ENCODE data around the gene CD4. TPM values are rescaled to one million over a fixed set of nuclear protein-coding genes. Genes with fewer than 3 reads are reported as not detected.
A peak's percentile ranks its signal among the peaks of the same experiment; 100 is the strongest.

The CD4 gene
- total and polyA plus RNA-seq, 10 of the 15 experiments (the other 5 are each of a cell fraction or from before 2014, with no cell fraction given), result 0.24 to 1.6 (median 0.69) TPM

DNA sequence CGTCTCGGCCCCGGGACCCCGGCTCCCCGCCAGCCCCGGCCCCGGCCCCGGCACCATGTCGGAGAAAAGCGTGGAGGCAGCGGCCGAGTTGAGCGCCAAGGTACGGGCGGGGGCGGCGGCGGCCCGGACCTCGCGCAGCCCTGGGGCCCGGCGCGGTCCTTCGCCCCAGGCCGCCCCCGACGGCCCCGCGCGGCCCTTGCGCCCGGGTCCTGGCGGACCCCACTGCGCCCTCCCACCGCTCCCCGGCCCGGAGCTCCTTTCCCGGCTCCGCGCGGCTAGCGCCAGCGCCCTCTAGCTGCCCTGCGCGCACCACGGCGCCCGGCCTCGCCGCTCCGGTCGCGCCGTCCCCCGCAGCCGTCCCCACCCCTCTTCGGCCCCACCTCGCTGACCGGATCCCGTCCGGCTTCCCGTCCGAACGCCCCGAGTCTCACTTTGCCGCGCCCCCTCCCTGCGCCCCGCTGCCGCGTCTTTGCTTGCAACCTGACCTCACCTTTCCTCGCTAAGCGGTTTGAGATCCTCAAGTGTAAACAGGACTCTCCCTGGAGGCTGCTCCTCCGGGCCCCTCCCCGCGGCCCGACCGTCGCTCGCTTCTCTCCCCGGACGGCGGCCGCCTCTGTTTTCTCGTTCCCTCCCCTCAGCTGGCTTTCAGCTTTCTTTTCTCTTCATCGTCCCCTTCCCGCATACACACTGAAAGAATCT is 22.5 kb upstream of the CD4 start (continued):
- TF ChIP-seq, protein P1, sequence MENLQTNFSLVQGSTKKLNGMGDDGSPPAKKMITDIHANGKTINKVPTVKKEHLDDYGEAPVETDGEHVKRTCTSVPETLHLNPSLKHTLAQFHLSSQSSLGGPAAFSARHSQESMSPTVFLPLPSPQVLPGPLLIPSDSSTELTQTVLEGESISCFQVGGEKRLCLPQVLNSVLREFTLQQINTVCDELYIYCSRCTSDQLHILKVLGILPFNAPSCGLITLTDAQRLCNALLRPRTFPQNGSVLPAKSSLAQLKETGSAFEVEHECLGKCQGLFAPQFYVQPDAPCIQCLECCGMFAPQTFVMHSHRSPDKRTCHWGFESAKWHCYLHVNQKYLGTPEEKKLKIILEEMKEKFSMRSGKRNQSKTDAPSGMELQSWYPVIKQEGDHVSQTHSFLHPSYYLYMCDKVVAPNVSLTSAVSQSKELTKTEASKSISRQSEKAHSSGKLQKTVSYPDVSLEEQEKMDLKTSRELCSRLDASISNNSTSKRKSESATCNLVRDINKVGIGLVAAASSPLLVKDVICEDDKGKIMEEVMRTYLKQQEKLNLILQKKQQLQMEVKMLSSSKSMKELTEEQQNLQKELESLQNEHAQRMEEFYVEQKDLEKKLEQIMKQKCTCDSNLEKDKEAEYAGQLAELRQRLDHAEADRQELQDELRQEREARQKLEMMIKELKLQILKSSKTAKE (IDR thresholded peaks at IDR 0.05; ENCODE audit: low read depth, poor library complexity, severe bottlenecking), result no peak
- TF ChIP-seq MYC (IDR thresholded peaks at IDR 0.05; ENCODE audit: insufficient read depth, insufficient read length, insufficient replicate concordance, low read length, severe bottlenecking) (no peak), SP1 (IDR thresholded peaks at IDR 0.05; ENCODE audit: low read depth, low read length) (no peak), POLR2A (IDR thresholded peaks at IDR 0.05; ENCODE audit: low read depth, low read length) (peak; percentile 10), SIN3A (IDR thresholded peaks at IDR 0.05; ENCODE audit: low read depth, low read length) (0 out of 2 replicates have a peak, but pooled peaks have one; percentile 30), DPF2 (IDR thresholded peaks at IDR 0.05) (peak; percentile 71; the same call in 1 of the 2 replicates), LARP7 (IDR thresholded peaks at IDR 0.05) (peak; percentile 73; the same call in 1 of the 2 replicates), IKZF1 (conservative IDR thresholded peaks at IDR 0.05) (peak; percentile 94), BACH1 (IDR thresholded peaks at IDR 0.05; ENCODE audit: borderline replicate concordance) (0 out of 2 replicates have a peak, but pooled peaks have one; percentile 46), MXI1 (IDR thresholded peaks at IDR 0.05; ENCODE audit: low read depth, low read length) (peak; percentile 51; the same call in 1 of the 2 replicates), SREBF2 (IDR thresholded peaks at IDR 0.05; ENCODE audit: low read length) (no peak), SREBF1 (IDR thresholded peaks at IDR 0.05; ENCODE audit: low read length) (no peak), RB1 (IDR thresholded peaks at IDR 0.05; ENCODE audit: borderline replicate concordance) (peak; percentile 53; the same call in 1 of the 2 replicates), SMARCA5 (IDR thresholded peaks at IDR 0.05) (peak; percentile 98)
- TF ChIP-seq, protein P2, sequence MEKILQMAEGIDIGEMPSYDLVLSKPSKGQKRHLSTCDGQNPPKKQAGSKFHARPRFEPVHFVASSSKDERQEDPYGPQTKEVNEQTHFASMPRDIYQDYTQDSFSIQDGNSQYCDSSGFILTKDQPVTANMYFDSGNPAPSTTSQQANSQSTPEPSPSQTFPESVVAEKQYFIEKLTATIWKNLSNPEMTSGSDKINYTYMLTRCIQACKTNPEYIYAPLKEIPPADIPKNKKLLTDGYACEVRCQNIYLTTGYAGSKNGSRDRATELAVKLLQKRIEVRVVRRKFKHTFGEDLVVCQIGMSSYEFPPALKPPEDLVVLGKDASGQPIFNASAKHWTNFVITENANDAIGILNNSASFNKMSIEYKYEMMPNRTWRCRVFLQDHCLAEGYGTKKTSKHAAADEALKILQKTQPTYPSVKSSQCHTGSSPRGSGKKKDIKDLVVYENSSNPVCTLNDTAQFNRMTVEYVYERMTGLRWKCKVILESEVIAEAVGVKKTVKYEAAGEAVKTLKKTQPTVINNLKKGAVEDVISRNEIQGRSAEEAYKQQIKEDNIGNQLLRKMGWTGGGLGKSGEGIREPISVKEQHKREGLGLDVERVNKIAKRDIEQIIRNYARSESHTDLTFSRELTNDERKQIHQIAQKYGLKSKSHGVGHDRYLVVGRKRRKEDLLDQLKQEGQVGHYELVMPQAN (conservative IDR thresholded peaks at IDR 0.05), result peak; percentile 73; the same call in 1 of the 2 replicates
- TF ChIP-seq, protein P3, sequence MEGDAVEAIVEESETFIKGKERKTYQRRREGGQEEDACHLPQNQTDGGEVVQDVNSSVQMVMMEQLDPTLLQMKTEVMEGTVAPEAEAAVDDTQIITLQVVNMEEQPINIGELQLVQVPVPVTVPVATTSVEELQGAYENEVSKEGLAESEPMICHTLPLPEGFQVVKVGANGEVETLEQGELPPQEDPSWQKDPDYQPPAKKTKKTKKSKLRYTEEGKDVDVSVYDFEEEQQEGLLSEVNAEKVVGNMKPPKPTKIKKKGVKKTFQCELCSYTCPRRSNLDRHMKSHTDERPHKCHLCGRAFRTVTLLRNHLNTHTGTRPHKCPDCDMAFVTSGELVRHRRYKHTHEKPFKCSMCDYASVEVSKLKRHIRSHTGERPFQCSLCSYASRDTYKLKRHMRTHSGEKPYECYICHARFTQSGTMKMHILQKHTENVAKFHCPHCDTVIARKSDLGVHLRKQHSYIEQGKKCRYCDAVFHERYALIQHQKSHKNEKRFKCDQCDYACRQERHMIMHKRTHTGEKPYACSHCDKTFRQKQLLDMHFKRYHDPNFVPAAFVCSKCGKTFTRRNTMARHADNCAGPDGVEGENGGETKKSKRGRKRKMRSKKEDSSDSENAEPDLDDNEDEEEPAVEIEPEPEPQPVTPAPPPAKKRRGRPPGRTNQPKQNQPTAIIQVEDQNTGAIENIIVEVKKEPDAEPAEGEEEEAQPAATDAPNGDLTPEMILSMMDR (IDR thresholded peaks at IDR 0.05 in 2 of 3, conservative IDR thresholded peaks at IDR 0.05 in 1 of 3; ENCODE audit: control insufficient read depth in 2 of 3, extremely low read depth in 1 of 3, insufficient read depth in 1 of 3, low read depth in 3 of 3, low read length in 3 of 3), result peak; percentile 61 to 81 (median 61); a peak in 5 of 6 replicates

Data from GM12878 (cell line).